IMR-90 (cell line): ENCODE measurements around the gene VTN. TPM values are rescaled to one million over a fixed set of nuclear protein-coding genes. Genes with fewer than 3 reads are reported as not detected.
A peak's percentile ranks its signal among the peaks of the same experiment; 100 is the strongest.

Experiments
- ATAC-seq: fragments of 200-7000 bp; cut with Tn5 transposase; 2 replicates; pipeline ENCODE4 v1.9.1; 2020; ENCODE audit warnings: low read depth, mild to moderate bottlenecking, moderate library complexity
- BruUV-seq: library from RNA; stranded (reverse); fragments of 400-500 nt; replicated peaks from 2 replicates; lab custom pipeline; 2021; lab: Mats Ljungman, UMichigan
- CTCF ChIA-PET: fragments of 300-600 bp; formaldehyde crosslinking; extraction: SDS; loops from one replicate; lab custom pipeline; 2021; ENCODE audit warnings: antibody characterized with exemption; lab: Yijun Ruan, JAX
- POLR2A ChIA-PET: fragments of 300-600 bp; sonication (Branson Sonifier 250); formaldehyde crosslinking; loops from one replicate; lab custom pipeline; 2022; ENCODE audit warnings: antibody characterized with exemption; ENCODE audit not compliant: unreplicated experiment; lab: Charles Lee
- DNase-seq: peaks from one replicate; pipeline ENCODE4 v3.0.0; 2013
- H2AFZ ChIP-seq: replicated peaks from 2 replicates; pipeline ENCODE3; 2013; ENCODE audit warnings: low read length, mild to moderate bottlenecking; ENCODE audit not compliant: poor library complexity
- H2AK5ac ChIP-seq: 2 replicates; pipeline ENCODE4 v1.6.1; 2013; ENCODE audit warnings: low read depth, low read length, inconsistent platforms
- H2AK9ac ChIP-seq: replicated peaks from 2 replicates; pipeline ENCODE3; 2013; ENCODE audit warnings: mild to moderate bottlenecking, low read depth, low read length, moderate library complexity; ENCODE audit not compliant: poor library complexity
- H2BK120ac ChIP-seq: 2 replicates; pipeline ENCODE4 v1.6.1; 2013; ENCODE audit warnings: low read depth, low read length, inconsistent platforms
- H2BK15ac ChIP-seq: 3 replicates; pipeline ENCODE4 v1.6.1; 2013; ENCODE audit warnings: low read depth, low read length, inconsistent platforms
- H2BK20ac ChIP-seq: 2 replicates; pipeline ENCODE4 v1.6.1; 2013; ENCODE audit warnings: low read depth, mild to moderate bottlenecking, inconsistent platforms, low read length, moderate library complexity
- H2BK5ac ChIP-seq: 2 replicates; pipeline ENCODE4 v1.6.1; 2013; ENCODE audit warnings: mild to moderate bottlenecking, low read depth, low read length, inconsistent platforms; ENCODE audit not compliant: poor library complexity, severe bottlenecking
- H3K14ac ChIP-seq: replicated peaks from 2 replicates; pipeline ENCODE4 v1.6.1; 2013; ENCODE audit warnings: low read depth, low read length, inconsistent platforms
- H3K18ac ChIP-seq: 2 replicates; pipeline ENCODE4 v1.6.1; 2013; ENCODE audit warnings: low read depth, low read length, control low read depth
- H3K23ac ChIP-seq: 2 replicates; pipeline ENCODE4 v1.6.1; 2013; ENCODE audit warnings: low read depth, low read length, inconsistent platforms
- H3K27ac ChIP-seq: 2 replicates; pipeline ENCODE4 v1.5.1; 2013; ENCODE audit warnings: mild to moderate bottlenecking, control low read depth, low read length; ENCODE audit not compliant: insufficient read depth
- H3K27me3 ChIP-seq: 2 replicates; pipeline ENCODE4 v1.6.1; 2013; ENCODE audit warnings: low read length; ENCODE audit not compliant: control insufficient read depth, insufficient read depth
- H3K36me3 ChIP-seq: 2 replicates; pipeline ENCODE4 v1.6.1; 2013; ENCODE audit warnings: low read length, mixed read lengths; ENCODE audit not compliant: control insufficient read depth, insufficient read depth
- H3K4ac ChIP-seq: 2 replicates; pipeline ENCODE4 v1.6.1; 2013; ENCODE audit warnings: low read depth, low read length, inconsistent platforms
- H3K4me1 ChIP-seq: 2 replicates; pipeline ENCODE4 v1.6.1; 2013; ENCODE audit warnings: low read length, mixed read lengths; ENCODE audit not compliant: control insufficient read depth, insufficient read depth
- H3K4me2 ChIP-seq: 2 replicates; pipeline ENCODE4 v1.6.1; 2013; ENCODE audit warnings: low read depth, mild to moderate bottlenecking, control low read depth, low read length, moderate library complexity
- H3K4me3 ChIP-seq: 2 replicates; pipeline ENCODE4 v1.5.1; 2013; ENCODE audit warnings: low read depth, mild to moderate bottlenecking, control low read depth, low read length, moderate library complexity; ENCODE audit not compliant: insufficient read depth
- H3K56ac ChIP-seq: 2 replicates; pipeline ENCODE4 v1.6.1; 2013; ENCODE audit warnings: low read length, inconsistent platforms; ENCODE audit not compliant: insufficient read depth; ENCODE audit errors: extremely low read depth
- H3K79me1 ChIP-seq, 2 experiments: 2 replicates each; pipeline ENCODE4 v1.6.1; 2013; ENCODE audit warnings: low read length in 2 of 2, inconsistent platforms in 1 of 2, low read depth in 1 of 2
- H3K9ac ChIP-seq: 2 replicates; pipeline ENCODE4 v1.6.1; 2013; ENCODE audit warnings: low read depth, low read length, control low read depth
- H3K9me1 ChIP-seq: 2 replicates; pipeline ENCODE4 v1.6.1; 2013; ENCODE audit warnings: low read length, inconsistent platforms; ENCODE audit not compliant: insufficient read depth
- H3K9me3 ChIP-seq: 2 replicates; pipeline ENCODE4 v1.6.1; 2013; ENCODE audit warnings: low read length; ENCODE audit not compliant: control insufficient read depth, insufficient read depth
- H4K20me1 ChIP-seq: 2 replicates; pipeline ENCODE4 v1.6.1; 2013; ENCODE audit warnings: low read length, inconsistent platforms; ENCODE audit not compliant: insufficient read depth
- H4K5ac ChIP-seq: 2 replicates; pipeline ENCODE4 v1.6.1; 2013; ENCODE audit warnings: mild to moderate bottlenecking, low read depth, low read length, control low read depth
- H4K8ac ChIP-seq, 2 experiments: 2 replicates each; pipeline ENCODE4 v1.6.1; 2013; ENCODE audit warnings: low read depth in 2 of 2, low read length in 2 of 2, control low read depth in 1 of 2, inconsistent platforms in 1 of 2
- H4K91ac ChIP-seq: 2 replicates; pipeline ENCODE4 v1.6.1; 2013; ENCODE audit warnings: low read depth, low read length, inconsistent platforms; ENCODE audit not compliant: insufficient read depth
- FOS ChIP-seq: fragments of 150-350 bp; IDR thresholded peaks from 2 replicates; pipeline ENCODE4 v1.6.1; 2016; ENCODE audit warnings: low read depth, low read length
- SMC3 ChIP-seq: fragments of 150-350 bp; IDR thresholded peaks from 2 replicates; pipeline ENCODE4 v1.6.1; 2016; ENCODE audit warnings: low read depth, mild to moderate bottlenecking, antibody characterized with exemption, low read length, moderate library complexity
- WGBS, 2 experiments: methylation state at CpG; one replicate each; pipeline versions ENCODE4 v1.1.5 to v1.1.7; 2013; ENCODE audit warnings: missing lambda C conversion rate in 2 of 2; ENCODE audit not compliant: insufficient read length in 1 of 2; ENCODE audit errors: extremely low coverage in 2 of 2; 5-methylcytosine and 5-hydroxymethylcytosine counted together
- dilution Hi-C: fragments of 300-500 bp; cut with HindIII; formaldehyde crosslinking; loops from one replicate; pipeline ENCODE4 v1.14.3; 2018; ENCODE audit warnings: low sequenced_read_pairs; ENCODE audit not compliant: unreplicated experiment
- in situ Hi-C: fragments of 300-500 bp; cut with MboI; formaldehyde crosslinking; loops from 3 replicates; pipeline ENCODE4 v1.14.3; 2019; ENCODE audit warnings: low sequenced_read_pairs, inconsistent platforms, mixed read lengths
- intact Hi-C: fragments of 100-400 bp; cut with micrococcal nuclease; formaldehyde crosslinking; loops from 2 replicates; pipeline ENCODE4 v1.10.0; 2022
- polyA plus RNA-seq, 3 experiments: library from polyadenylated mRNA; depleted of rRNA; stranded (reverse); fragments of >200 nt; gene quantifications; 2 replicates each; pipeline ENCODE4 v1.2.3, GENCODE V29; 2012; ENCODE audit warnings: low replicate concordance in 1 of 3
- total RNA-seq: library from RNA; depleted of rRNA; stranded (reverse); fragments of >200 nt; gene quantifications from 2 replicates; pipeline ENCODE4 v1.2.3, GENCODE V29; 2012

Gene VTN
- total and polyA plus RNA-seq, 2 of the 4 experiments (the other 2 are of a cell fraction) = 0.18 to 1.0 TPM

- H3K4me3 ChIP-seq = peak overlapping the region; percentile 80
- H2AK9ac ChIP-seq = peak overlapping the region; percentile 90
- H2BK120ac ChIP-seq = no peak overlapping the region
- TSS peak; percentile 73 for BruUV-seq
- peak overlapping the region; percentile 83 for H3K4ac ChIP-seq
- H3K9me3 ChIP-seq = no peaks in the 10 kb centered on the region
- H2AK5ac ChIP-seq = no peak overlapping the region
- 0 out of 2 replicates have a peak overlapping the region, but pooled peaks have one; percentile 39 for H3K56ac ChIP-seq
- H3K23ac ChIP-seq = peak overlapping the region; percentile 51; the same call in 1 of the 2 replicates
- CTCF ChIA-PET = no interaction called here
- peak overlapping the region; percentile 90 for H3K9ac ChIP-seq
- peaks cover 38% of the 10 kb centered on the region for H3K36me3 ChIP-seq
- H3K9me1 ChIP-seq = no peaks in the 10 kb centered on the region; the same call in 1 of the 2 replicates
- no peak overlapping the region for H2BK5ac ChIP-seq
- H2BK15ac ChIP-seq = no peak overlapping the region
- H4K20me1 ChIP-seq = no peaks in the 10 kb centered on the region
- 0% methylated on average over 3 of the region's 4 CpGs; no CpG with 5 or more reads in 1 of the 2 experiments for WGBS, 2 experiments
- peaks cover 3% of the 10 kb centered on the region for H3K4me1 ChIP-seq
- peaks cover 42 to 55% of the 10 kb centered on the region in 2 experiments for H3K79me1 ChIP-seq
- TF ChIP-seq FOS = no peak
- no peak for TF ChIP-seq SMC3
- H3K14ac ChIP-seq = peak overlapping the region; percentile 61
- peak overlapping the region; percentile 93 for H3K4me2 ChIP-seq
- peak overlapping the region; percentile 56 for H4K91ac ChIP-seq
- H4K5ac ChIP-seq = peak overlapping the region; percentile 74
- H2BK20ac ChIP-seq = no peak overlapping the region
- peak overlapping the region; percentile 97 for H2AFZ ChIP-seq
- no peaks in the 10 kb centered on the region for H3K27me3 ChIP-seq
- in situ Hi-C loops = no loop called here
- intact Hi-C loops = no loop called here
- dilution Hi-C loops = no loop called here
- peak overlapping the region; percentile 97 to 99 for H4K8ac ChIP-seq
- POLR2A ChIA-PET = interaction anchor here (0.8 to 1.6 kb wide), 3 partner anchors 11 to 22 kb away, joined by 4 to 9 read pairs (median 4); partner anchors contain the start of genes TNFAIP1 and VTN
- DNase-seq (no peak), ATAC-seq (no peak)
- H3K27ac ChIP-seq = peak overlapping the region; percentile 84
- no peak overlapping the region for H3K18ac ChIP-seq
These were observed 12.3 kb downstream of the VTN start for GRCh38 chr17:28357901-28358197.
